ENCODE measurements around the gene CORO7.

The CORO7 gene

DNA sequence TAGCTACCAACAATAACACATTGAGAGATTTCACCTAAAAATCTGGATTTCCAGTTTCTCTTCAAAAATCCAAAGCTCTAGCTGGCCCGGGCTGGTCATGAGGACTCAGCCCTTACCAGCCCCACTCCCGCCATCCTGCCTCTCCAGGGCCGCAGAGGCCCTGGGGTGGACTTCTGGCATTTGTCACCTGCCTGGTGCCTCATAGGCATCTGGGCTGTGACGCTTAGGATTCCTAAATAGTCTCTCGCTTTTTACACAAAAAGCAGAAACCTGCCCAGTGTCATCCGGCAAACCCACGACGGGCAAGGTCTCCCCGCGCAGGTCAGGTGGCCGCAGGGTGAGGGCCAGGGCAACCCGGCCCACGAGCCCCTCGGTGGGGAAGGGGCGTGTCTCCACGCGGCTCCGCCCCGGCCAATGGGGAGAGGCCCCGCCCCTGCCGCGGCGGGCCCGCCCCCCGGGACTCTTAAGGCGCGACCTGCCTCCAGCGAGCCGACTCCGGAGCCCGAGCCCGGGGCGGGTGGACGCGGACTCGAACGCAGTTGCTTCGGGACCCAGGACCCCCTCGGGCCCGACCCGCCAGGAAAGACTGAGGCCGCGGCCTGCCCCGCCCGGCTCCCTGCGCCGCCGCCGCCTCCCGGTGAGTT is 44.9 kb downstream of the CORO7 start, which contains the start of gene VASN:
VASN (plus strand) TSS at position 492 of the 644 bp plus-strand sequence. CDS start 9,030 bp downstream, outside the sequence.
- peak; percentile 71 for DNase-seq (ENCODE audit: low spot score)

DNA sequence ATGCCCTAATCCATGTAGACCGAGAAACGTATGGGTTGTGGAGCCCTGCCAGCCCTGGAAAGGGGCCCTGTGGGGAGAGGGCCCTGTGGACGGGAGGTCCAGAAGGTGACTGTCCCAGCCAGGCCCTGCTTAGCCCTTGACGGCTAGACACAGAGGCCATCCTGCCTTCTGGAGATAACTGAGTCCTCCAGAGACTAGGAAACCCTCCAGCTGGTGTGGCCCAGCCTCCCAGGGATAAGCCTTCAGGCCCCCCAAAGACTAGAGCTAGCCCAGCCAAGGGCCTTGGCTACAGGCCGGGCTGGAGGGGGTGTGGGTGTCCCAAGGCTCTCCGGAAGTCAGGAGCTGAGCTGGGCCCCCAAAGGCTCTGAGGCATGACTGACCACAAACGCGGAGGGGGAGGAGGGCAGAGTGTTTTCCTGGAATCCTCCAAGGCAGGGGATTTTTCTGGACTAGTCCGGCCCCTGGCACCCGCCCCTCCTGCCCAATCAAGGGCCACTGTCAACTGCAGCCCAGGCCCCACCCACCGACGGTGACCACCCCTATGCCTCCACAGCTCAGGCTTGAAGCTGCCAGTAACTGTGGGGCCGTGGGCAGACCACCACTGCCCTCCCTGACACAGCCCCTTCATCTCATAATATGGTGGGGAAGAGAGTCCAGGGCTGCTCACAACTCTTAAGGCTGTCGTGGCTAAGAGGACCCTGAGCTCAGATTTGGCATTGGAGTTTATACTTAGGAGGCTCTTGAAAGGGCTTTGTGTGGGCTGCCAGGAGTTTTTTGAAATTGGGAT is 45.6 kb downstream of the CORO7 start:
- DNase-seq (ENCODE audit: low spot score) = peak; percentile 39

DNA sequence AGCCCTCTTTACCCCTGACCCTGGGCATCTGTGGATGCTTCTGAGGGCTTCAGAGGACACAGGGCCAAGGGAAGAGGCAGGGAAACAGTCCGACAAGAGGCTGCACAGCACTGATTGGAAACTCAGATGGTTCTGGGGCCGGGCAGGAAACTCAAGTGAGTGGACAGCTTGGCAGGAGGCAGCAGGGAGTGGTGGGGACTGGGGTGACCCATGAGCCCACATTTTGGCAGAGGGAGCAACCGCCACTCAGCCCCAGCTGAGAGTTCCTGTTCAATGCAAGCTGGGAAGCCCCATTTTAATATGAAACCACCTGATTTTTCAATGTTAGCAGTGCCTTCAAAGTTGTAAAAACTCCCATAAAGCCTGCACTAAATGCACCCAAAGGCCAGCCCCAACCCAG is 46.2 kb downstream of the CORO7 start:
- DNase-seq (ENCODE audit: low spot score) = no peak

DNA sequence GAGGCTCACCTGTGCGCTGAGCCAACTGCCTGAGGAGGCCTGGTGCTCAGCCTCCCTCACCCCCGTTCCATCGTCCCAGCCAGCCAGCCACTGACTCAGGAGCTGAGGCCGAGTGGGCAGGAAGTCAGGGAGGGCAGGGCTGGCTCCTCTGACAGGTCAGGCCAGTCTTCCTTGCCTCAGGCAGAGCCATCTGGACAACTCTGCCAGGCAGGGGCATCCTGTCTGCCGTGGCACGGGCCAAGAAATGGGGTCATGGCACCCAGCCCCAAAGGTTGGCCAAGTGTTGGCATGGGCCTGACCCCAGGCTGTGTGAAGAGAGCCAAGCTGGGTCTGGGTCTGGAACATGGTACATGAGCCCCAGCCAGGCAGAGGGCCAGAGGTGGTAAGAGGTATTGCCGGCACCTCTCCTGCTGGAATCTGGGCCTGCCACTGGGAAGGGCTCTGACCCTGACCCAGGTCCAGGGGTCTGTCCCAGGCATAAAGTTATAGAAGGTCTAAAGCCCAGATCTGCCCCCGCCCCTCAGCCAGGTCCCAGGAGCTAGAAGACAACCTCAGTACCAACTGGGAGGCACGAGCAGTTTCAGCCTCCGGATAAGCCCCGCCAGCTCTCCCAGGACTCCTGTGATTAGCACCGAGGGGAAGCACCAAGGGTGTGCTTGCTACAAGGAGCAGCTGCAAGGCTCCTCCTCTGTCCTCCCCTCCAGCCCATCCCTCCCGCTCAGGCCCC is 47.2 kb downstream of the CORO7 start:
- DNase-seq (ENCODE audit: low spot score) = peak; percentile 42

DNA sequence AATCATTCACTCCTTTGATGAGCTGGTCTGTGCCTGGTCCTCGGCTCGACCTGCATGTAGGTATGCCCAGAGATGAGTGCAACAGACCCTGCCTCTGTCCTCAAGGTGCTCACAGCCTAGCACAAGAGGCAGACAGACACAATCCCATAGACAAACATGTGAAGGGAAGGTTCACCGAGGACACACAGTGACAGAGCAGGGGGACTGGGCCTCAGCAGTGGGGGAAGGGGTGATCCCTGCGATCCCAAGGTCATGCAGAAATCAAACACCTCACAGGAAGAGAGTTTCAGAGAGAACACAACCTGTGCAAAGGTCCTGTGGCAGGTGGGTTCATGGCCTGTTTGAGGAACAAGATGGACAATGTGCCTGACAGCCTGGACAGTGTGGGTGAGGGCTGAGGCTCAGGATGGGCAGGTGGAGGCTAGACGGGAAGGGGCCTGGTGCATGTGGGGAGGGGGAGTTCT is 49.0 kb downstream of the CORO7 start:
- no peak for DNase-seq (ENCODE audit: low spot score)

DNA sequence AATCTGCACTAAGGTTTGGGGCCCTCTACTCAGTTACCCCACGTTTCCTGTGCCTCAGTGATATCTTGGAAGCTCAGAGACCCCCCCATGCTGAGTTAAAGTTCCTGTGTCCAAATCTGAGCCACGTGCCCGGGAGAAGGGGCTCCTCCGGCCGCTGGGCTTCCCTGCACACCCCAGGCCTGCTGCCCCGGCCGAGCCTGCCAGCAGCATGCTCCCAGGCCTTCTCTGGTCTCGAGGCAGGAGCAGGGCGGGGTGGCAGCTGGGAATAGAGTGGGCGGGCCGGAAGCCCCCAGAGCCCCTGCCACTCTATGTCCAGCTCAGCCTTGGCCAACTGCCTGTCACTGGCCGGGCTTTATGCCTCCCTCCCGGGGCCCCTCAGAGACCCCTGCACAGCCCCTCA is 50.4 kb downstream of the CORO7 start:
- no peak for DNase-seq (ENCODE audit: low spot score)

DNA sequence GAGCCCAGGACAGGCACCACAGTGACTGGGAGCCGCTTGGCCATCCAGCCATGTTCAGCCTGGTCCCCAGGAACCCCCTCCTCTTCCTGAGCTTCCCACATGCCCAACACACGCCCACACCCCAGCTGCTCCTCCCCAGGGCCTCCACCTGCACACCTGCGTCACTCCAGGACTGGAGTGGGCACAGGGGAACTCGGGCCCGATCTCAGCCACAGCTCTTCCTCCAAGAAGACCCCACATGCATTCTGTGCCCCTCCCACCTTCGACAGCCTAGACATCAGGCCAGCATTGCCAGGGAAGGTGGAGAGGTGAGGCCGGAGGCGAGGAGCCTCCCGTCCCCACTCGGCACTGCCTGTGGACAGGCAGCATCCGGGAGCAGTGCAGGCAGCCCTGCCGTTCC is 50.8 kb downstream of the CORO7 start:
- DNase-seq (ENCODE audit: low spot score) = no peak

DNA sequence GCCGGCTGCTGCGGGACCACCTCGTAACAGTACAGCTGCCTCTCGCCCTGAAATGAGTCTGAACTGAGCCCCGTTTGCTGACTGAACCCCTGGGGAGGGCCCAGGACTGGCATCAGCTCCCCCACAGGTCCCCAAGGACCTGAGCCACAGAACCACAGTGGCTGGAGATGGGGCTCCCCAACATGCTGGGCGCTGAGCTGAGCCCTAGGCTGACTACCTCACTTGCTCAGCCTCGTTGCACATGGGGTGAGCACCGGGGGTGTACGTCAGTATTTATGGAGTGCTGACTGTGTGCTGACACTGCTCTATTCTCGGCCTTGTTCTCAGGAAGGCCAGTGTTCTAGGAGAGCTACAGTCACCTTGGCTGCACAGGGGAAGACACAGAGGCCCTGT is 51.4 kb downstream of the CORO7 start:
- DNase-seq (ENCODE audit: low spot score) = no peak

DNA sequence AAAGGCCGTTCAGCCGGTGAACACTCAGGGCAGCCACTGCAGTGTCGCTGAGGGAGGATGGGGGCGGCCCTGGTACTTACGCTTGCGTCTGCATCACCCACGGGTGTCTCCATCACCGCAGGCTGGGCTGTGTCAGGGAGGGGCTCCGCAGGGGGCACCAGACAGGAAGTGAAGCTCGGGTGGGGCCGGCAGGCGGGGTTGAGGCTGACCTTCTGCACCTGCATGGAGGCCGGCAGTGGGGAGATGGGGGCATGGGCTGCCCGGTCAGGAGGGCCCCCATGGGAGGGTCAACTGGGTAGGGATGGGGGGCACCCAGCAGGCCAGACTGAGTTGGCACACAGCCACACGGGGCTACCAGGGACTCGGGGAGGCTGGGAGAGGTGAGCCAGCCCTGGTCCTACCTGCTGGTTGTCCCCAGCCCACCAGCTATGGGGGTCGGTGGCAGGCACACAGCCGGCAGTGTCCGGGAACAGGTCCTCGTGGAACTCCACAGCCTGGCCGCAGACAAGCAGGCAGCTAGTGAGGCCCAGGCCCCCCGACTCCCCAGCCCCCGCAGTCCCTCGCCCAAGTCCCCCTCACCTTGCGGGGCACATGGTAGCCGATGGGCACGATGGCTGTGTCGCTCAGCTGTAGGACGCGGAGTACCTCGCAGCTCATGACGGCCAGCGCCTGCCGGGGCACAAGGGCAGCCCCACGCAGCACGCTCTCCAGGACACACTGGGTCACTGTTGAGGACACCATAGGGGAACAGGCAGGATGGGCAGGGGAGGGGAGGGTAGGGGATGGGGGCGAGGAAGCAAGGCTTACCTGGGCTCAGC is 52.0 kb downstream of the CORO7 start:
- DNase-seq (ENCODE audit: low spot score) = no peak

DNA sequence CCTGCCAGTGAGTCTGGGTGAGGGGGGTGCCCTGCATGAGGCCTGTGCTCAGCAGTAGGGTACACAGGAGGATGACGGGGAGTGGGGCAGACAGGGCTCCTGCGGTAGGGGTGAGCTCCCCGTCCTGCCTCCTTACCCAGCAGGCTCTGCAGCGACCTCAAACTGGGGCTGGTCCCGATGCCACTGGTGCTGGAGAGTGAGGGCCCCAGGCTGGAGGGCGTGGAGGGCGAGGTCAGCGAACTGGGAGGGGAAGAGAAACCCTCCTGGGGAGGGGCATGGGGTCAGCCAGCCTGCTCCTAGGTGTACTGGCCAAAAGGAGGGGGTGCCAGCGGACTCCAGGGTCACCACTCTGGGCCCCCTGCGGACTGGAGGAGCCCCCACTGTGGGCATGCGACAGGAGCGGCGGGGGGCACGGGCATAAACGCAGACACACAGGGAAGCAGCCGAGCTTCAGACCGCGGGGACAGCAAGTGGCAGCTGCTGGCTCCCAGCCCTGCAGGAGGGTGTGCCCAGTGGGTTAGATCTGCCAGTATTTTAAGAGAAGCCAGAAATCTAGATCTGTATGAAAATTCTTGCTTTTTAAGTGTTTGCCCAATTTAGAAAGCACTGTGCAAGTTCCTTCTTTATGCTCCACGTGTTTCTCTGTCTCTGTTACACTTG is 53.8 kb downstream of the CORO7 start:
- DNase-seq (ENCODE audit: low spot score) = no peak

DNA sequence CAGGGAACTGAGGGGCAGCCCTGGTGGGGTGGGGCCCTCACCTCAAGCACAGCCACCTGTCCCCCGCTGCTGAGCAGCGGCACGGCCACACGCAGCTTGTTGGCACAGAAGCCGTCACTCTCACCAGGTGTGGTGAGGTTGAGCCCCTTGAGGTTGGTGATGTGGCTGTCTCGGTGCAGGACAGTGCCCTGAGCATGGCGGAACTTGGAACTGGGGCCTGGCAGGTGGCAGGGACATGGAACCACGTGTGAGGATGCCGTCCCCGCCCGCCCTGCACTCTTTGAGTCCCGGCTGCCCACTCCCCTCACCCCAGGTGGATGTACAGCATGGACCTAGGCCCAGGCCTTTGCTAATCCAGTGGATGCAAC is 54.5 kb downstream of the CORO7 start:
- no peak for DNase-seq (ENCODE audit: low spot score)

DNA sequence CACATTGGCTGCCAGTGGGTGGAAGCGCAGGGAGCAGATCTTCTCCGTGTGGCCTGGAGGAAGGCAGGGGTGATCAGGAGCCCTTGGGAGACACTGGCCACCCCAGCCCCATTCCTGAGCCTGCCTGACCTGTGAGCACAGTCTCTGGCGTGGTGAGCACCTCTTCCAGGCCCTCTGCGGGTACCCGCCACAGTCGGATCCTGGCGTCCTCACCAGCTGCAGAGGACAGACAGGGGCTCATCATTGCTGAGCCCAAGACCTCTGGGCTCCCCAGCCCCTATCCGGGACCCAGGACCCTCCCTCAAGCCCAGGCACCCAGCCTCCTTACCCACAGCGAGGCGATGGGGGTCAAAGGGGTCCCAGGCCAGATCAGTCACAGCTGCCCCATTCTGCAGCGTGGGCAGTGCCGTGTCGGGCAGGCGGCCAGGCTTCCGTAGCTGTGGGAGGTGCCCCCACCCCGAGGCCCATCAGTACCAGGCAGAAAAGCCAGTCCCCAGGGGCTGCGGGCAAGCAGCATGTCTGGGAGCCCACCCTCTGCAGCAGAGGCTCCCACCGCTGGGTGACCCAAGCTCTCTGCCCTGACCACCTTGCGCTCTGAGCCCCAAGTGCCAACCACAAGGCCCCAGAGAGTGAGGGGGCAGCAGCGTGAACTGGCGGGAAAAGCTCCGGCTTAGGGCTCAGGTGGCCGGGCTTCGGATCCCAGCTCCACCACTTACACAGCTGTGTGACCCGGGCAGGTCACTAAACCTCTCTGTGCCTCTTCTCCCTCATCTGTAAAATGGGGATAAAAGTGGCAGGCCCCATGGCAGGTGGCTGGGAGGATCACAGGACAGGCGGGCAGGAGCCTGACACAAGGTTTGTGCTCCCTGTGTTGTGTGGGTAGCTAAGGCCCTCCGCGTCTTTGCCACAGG is 55.1 kb downstream of the CORO7 start:
- no peak for DNase-seq (ENCODE audit: low spot score)

DNA sequence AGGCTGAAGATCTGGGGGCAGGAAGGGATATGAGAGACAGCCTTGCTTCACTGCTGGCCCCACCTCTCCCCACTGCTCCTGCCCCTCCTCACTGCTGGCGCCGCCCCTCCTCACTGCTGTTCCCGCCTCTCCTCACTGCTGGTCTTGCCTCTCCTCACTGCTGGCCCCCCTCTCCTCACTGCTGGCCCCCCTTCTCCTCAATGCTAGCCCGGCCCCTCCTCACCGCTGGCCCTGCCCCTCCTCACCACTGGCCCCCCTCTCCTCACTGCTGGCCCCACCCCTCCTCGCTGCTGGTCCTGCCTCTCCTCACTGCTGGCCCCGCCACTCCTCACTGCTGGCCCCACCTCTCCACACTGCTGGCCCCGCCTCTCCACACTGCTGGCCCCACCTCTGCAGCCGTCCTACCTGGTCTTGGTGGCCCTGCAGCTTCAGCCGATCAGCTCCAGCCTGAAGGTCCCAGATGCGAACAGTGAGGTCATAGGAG is 55.8 kb downstream of the CORO7 start:
- DNase-seq (ENCODE audit: low spot score) = peak; percentile 46

DNA sequence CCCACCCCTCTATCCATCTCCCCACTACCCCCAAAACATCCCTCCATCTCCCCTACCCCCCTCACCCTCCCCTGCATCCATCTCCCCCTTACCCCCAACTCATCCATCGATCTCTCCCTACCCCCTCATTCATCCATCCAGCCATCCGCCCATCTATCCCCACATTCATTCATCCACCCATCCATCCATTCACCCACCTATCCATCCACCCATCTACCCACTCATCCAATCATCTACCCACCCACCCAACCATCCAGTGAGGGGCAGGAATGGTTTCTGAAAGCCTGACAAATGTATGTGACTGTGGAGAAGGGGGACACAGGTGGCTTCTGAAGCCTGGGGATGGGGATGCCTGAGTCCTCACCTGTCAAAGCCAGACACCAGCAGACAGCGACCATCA is 56.5 kb downstream of the CORO7 start:
- DNase-seq (ENCODE audit: low spot score) = no peak

DNA sequence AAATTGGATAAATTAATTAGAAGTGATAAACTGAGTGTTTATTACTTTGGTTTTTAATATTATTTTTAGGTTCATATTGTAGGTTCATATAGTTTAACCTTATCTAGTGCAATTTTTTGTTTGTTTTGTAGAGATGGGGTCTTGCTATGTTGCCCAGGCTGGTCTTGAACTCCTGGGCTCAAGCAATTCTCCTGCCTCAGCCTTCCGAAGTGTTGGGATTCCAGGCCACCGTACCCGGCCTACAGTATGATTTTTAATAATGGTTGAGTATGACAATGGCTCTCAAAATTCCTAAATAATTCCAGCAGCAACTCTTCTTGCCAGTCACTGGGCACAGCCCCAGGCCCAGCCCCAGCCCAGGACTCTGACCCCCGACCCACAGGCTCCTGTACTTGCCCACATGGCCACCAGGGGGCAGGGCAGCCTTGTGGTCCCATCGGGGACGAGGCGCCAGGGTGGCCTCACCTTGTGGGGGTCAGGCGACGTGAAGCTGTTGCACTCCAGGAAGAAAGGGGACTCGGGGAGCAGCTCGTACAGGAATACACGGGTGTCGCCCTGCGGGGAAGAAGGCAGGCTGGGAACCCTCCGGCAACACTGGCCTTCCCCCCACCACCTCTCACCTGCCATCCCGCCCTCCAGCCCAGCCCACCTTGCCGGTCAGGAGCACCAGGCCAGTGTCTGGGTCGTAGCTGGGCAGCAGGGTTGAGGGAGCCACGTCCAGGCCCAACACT is 57.4 kb downstream of the CORO7 start:
- DNase-seq (ENCODE audit: low spot score) = peak; percentile 56

DNA sequence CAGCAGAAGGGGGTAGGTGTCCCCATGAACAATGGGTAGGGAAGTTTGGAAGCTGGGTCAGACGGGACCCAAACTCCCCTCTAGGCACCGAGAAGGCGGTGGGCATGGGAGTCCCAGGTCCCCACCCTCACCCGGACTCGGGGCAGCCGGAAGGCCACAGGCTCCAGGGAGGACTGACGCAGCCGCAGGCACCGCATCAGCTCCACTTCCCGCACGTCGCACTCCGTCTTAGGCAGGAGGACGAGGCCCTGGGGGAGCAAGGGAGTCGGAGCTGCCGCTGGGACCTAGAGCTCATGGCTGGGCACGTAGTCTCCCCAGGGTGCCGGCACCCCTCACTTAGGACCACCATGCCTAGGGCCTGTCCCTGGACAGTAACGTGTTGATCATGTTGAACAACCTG is 58.2 kb downstream of the CORO7 start:
- DNase-seq (ENCODE audit: low spot score) = no peak

DNA sequence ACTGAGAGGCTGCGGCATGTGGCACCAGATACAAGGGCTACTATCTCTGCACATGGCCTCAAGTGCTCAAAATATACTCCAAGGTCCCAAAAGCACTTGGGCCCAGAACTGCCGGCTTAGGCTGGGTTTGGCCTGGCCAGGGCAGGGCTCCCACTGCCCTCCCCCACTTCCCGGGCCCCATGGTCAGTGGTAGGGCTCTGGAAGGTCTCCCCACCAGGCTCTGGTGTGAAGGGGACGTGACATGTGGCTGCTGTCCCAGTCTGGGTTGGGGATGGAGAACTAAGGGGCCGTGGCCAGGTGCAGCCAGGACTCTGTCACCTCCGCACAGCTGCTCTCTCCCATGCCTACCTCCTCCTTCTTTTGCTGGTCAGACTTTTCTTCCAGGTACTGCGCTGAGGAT is 59.6 kb downstream of the CORO7 start:
- no peak for DNase-seq (ENCODE audit: low spot score)

DNA sequence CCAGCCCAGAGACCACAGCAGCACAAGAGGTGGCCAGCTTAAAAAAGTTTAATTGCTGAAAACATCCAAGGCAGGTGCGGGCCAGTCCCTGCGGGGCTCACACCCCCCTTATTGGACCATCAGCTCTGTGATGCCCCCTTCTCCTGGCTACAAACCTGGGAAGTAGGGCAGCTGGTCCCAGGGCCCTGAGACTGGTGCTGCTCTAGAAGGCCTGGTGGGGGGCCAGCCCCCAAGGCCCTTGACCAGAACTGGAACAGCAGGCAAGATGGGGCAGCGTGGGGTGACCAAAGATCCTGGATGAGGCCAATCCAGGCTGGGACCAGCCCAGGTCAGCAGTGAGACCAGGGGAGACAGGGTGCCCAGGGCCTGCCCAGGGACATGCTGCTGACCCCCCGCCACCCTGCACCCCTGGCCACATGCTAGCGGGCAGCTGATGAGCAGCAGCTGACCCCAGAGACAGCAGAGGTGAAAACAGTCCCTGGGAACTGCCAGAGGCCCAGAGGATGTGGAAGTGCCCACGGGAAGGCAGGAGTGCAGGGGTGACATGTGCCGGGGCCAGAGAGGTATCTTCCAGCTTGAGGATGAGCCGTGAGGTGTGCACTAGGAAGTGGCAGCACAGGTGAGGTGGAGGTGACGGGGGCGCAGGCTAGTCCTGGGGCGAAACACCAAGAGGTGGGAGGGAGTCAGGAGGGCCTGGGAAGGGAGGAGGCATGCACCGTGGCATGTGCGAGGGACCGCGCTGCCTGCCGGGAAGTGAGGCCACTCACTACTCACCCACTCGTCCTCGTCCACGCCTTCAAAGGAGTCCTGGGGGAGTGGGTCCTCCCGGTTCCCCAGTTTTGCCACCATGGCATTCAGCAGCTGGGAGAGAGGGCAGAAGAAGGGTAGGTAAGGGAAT is 61.6 kb downstream of the CORO7 start:
- no peak for DNase-seq (ENCODE audit: low spot score)

DNA sequence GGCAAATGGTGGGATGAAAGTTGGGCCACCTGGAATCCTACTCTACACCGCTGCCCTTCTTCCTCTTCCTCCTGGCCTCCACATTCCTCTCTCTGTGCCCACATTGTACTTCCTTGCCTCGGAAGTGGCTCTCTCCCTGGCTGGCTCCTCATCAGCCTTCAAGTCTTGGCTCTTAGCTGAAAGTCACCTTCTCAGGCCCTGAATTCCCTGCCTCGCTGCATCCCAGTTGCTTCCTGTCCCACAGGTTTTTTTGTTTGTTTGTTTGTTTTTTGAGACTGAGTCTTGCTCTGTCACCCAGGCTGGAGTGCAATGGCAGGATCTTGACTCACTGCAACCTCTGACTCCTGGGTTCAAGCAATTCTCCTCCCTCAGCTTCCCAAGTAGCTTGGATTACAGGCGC is 62.7 kb downstream of the CORO7 start:
- DNase-seq (ENCODE audit: low spot score) = no peak
